Measurements from ENCODE around the gene WWC2. TPM values are rescaled to one million over a fixed set of nuclear protein-coding genes. Genes with fewer than 3 reads are reported as not detected.

Gene WWC2
- 19.5 and 26.1 TPM in 2 replicates for total RNA-seq

DNA sequence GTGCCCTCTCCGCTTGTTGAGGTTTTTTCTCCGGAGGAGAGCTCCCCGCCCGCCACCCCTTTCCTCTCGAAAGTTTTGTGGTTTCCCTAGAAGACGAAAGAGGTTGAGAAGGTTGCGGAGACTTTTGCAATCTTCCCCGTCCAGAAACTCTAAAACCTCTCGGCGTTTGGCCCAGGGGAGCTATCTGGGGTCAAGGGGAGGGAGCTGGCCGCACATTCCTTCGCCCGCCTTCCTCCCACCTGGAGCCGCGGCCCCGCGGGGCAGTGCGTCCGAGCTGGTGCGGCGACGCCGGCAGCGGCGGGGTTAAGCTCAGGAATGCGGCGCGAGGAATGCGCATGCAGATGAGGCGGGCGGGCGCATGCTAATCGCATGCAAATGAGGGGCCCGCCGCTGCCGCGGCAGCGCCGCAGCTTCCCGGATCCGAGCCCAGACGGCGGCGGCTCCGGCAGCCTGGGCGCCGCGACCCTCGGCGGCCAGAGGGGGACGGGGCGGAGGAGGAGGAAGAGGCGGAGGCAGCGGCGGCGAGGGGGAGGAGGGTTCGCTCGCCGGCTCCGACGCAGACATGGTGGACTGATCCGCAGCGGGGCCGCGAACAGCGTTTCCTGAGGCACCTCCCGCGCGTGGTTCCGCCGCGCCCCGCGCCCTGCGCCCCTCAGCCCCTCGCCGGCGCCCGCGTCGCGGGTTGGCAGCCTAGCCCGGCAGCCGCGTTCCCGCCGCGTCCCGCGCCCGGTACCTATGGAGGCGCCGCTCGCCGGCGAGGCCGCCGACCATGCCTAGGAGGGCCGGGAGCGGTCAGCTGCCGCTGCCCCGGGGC lies at the start of gene WWC2:
WWC2 (plus strand) TSS at position 535 of the 814 bp plus-strand sequence; CDS start at position 770, 235 bp downstream.

DNA sequence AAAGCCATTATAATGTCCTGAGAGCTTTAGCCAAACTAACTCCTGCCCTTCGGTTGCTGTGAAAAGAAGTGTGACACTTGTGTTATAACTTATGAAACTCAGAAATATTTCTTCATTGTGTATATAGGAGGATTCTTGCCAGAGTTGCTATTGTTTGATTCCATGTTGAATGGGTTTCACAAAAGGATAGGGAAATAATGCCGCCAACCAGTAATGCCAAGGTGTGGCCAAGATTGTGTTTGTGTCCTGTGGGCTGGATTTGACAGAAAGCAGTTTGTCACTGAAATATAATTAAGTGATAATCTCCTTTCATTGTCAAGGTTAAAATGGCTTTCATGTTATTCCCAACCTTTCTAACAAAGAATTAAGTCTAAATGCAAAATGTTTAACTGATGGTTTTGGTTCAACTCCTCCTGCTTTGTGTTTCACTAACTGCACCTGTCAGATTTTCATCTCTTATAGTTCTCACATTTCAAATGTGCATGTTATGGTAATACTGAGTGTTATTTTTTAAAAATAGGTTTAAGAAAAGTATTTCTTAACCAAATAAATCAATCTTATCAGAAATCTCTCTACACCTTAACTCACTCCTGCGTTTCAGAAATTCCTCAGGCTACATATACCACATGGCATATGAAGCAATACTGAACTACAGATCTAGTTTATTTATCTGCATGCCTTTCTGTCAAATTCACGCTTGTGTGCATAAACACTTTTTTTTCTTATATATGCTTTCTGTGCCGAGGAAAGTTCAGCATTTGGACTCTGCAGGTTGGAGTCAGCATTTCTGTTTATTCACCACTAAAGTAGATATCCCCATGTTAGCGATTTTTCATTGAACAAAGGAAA lies 221.4 kb downstream of the WWC2 start, which contains the start of gene CLDN22:
CLDN22 (minus strand) TSS at position 66 of the 849 bp plus-strand sequence; CDS start at position 8, 58 bp downstream.

DNA sequence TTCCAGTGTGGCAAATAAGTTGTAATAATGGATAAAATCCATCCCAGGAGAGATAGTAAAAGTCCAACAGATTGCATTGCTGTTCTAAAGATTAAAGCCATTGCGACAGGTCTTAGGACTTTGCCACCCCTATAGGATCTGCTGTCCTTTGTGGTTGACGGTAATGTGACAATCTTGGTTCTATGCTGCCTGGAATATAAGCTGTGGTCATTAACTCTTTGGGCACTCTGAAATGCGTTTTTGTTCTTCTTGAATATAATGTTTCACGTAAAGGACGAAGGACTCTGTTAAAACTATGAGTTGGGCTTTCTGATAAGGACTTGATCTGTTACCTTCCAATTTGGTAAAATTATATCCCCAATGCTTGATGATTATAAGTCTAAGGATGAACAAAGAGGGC lies 223.3 kb downstream of the WWC2 start, which contains the start of gene CLDN24:
CLDN24 (minus strand) TSS at position 101 of the 400 bp plus-strand sequence; CDS start at position 101, 0 bp downstream.

Other genes starting within 250 kb of the WWC2 start
- gene DCTD, start 181.9 kb upstream of the WWC2 start, total RNA-seq: 73.7 and 81.6 TPM in 2 replicates
- gene CLDN22, start 221.0 kb downstream of the WWC2 start, total RNA-seq: not detected in 2 replicates
- gene CLDN24, start 223.2 kb downstream of the WWC2 start, total RNA-seq: not detected in 2 replicates

All from epithelial cell of umbilical artery (primary cell).